Stimulated activated naive CD4-positive, alpha-beta T cell (primary cell): ENCODE results near the gene SNRPD3.
A peak's percentile ranks its signal among the peaks of the same experiment; 100 is the strongest.
"Not testable (repeated sequence)": the region's sequence is repeated elsewhere in the genome, so short reads cannot be mapped to it uniquely, and the experiment has no call there.

Source experiments
- DNase-seq, 6 experiments: peaks; one replicate each; lab custom pipeline; 2025; lab: John Stamatoyannopoulos, UW

The SNRPD3 gene

GRCh38 chr22:24609888-24610287, 54.1 kb downstream of the SNRPD3 start:
- DNase-seq, result not testable (repeated sequence)

DNA sequence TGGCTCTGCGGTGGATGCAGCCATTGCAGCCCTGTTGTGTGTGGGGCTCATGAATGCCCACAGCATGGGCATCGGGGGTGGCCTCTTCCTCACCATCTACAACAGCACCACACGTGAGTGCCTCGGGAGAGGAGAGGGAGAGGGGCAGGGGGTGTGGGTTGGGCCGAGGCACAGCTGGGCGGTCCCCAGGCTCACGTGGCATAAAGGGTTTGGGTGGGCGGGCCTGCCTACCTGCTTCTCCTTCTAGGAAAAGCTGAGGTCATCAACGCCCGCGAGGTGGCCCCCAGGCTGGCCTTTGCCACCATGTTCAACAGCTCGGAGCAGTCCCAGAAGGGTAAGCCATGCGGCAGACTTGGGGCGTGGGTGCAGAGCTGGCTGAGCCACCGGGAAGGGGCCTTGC, 59.0 kb downstream of the SNRPD3 start:
- DNase-seq, result not testable (repeated sequence)

- not testable (repeated sequence) for DNase-seq
Observed at GRCh38 chr22:24621244-24621643, 65.4 kb downstream of the SNRPD3 start.

GRCh38 chr22:24622596-24622995, 66.8 kb downstream of the SNRPD3 start:
- peak in 2 of 6 experiments; percentile 18 to 28 for DNase-seq
